HL-60 (cell line): Measurements from ENCODE around the gene HOXB3.

Experiments
- DNase-seq, 2 experiments: peaks; one replicate each; pipeline ENCODE4 v3.0.0-alpha.2; 2010 to 2020; ENCODE audit warnings: low read depth in 1 of 2, low spot score in 1 of 2
- H3K27ac ChIP-seq: fragments of 250-450 bp; sonication (Bioruptor Pico); replicated peaks from 2 replicates; pipeline ENCODE4 v1.5.1; 2020; ENCODE audit warnings: mild to moderate bottlenecking, moderate library complexity
- H3K27me3 ChIP-seq: fragments of 250-450 bp; sonication (Bioruptor Pico); 2 replicates; pipeline ENCODE4 v1.5.1; 2021; ENCODE audit warnings: mild to moderate bottlenecking, moderate library complexity; ENCODE audit not compliant: insufficient read depth, poor library complexity, severe bottlenecking
- H3K4me3 ChIP-seq: replicated peaks from 2 replicates; pipeline ENCODE4 v1.5.1; 2011; ENCODE audit warnings: mild to moderate bottlenecking, control low read depth, low read length; ENCODE audit not compliant: insufficient read depth
- CTCF ChIP-seq: IDR thresholded peaks from one replicate; pipeline ENCODE4 v1.5.1; 2011; ENCODE audit warnings: low read length, control low read depth, inconsistent platforms; ENCODE audit not compliant: insufficient read depth
- GABPA ChIP-seq: IDR thresholded peaks from 2 replicates; pipeline ENCODE4 v1.6.1; 2012; ENCODE audit warnings: low read depth
- POLR2AphosphoS5 ChIP-seq: IDR thresholded peaks from 2 replicates; pipeline ENCODE4 v1.6.1; 2012; ENCODE audit warnings: low read depth
- REST ChIP-seq: IDR thresholded peaks from 2 replicates; pipeline ENCODE4 v1.6.1; 2012; ENCODE audit warnings: low read depth; ENCODE audit not compliant: insufficient replicate concordance
- SPI1 ChIP-seq: IDR thresholded peaks from 2 replicates; pipeline ENCODE4 v1.6.1; 2012; ENCODE audit warnings: low read depth, mild to moderate bottlenecking, borderline replicate concordance

Gene HOXB3

GRCh38 chr17:48553826-48554225 lies 36.2 kb downstream of the HOXB3 start:
- Histone ChIP-seq H3K4me3 (no peak overlapping the region), H3K27ac (no peak overlapping the region), H3K27me3 (peaks cover 34% of the 10 kb centered on the region)
- TF ChIP-seq SPI1 (no peak), CTCF (no peak)
- no peak for DNase-seq

GRCh38 chr17:48553190-48553547 lies 36.9 kb downstream of the HOXB3 start:
- no peak for DNase-seq
- TF ChIP-seq CTCF (no peak), SPI1 (no peak), REST (no peak), GABPA (no peak), POLR2AphosphoS5 (no peak)
- H3K27ac ChIP-seq = no peak overlapping the region
- no peak overlapping the region for H3K4me3 ChIP-seq
- peaks cover 38% of the 10 kb centered on the region for H3K27me3 ChIP-seq

DNA sequence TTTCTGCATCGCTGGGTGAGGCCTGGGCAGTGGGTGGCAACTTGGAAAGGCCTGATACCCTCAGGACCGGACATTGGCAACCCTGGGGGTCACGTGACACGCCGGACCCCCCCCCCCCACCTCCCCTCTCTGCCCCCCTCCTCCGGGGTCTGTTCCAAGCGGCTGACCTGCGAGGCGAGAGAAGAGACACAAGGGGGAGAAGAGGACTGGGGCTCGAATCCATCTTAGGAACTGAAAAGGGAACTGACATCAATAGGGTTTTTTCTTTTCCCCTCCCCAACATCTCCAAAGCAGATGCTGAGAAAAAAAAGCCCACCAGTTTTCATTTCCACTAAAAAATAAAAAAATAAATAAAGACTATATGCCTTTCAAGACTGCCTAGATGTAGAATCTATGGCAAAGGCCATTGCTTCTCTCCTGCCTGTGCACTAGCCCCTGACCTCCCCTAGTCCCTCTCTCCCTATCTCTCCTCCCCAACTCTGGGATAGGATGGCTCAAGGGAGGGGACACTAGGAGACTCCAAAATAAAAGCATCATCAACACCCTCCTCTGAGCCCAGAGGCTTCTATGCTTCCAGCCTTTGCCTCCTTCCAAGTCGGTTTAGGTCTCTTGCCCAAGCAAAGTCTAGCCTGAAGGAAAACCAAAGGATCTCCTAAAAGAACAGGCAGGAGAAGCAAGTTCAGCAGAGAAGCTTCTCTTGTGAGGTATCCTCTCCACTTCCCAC lies 37.4 kb downstream of the HOXB3 start:
- DNase-seq = no peak
- H3K27ac ChIP-seq = no peak overlapping the region
- peaks cover 42% of the 10 kb centered on the region for H3K27me3 ChIP-seq
- TF ChIP-seq CTCF = no peak
- TF ChIP-seq SPI1 = no peak
- no peak for TF ChIP-seq REST
- no peak for TF ChIP-seq GABPA
- no peak for TF ChIP-seq POLR2AphosphoS5
- H3K4me3 ChIP-seq = no peak overlapping the region

- no peak for TF ChIP-seq GABPA
- TF ChIP-seq POLR2AphosphoS5 = no peak
- TF ChIP-seq CTCF = no peak
- no peak for TF ChIP-seq REST
- no peak for TF ChIP-seq SPI1
- no peak for DNase-seq
- H3K27me3 ChIP-seq = peaks cover 40% of the 10 kb centered on the region
- H3K27ac ChIP-seq = no peak overlapping the region
- H3K4me3 ChIP-seq = no peak overlapping the region
Measured at GRCh38 chr17:48551596-48552465, 38.2 kb downstream of the HOXB3 start.
